Testis (tissue), 2 donors: ENCODE measurements around the gene MFAP5.

ENCODE experiments used
- POLR2A ChIP-seq: fragments of 450-650 bp; IDR thresholded peaks from one replicate; pipeline ENCODE4 v1.6.1; 2017; ENCODE audit warnings: antibody characterized with exemption, mild to moderate bottlenecking, moderate library complexity
- TF ChIP-seq, protein P1 (sequence below), 3 experiments: fragments of 450-650 bp in 2 of 3; fragments of 200-600 bp in 1 of 3; sonication (generic) in 1 of 3; IDR thresholded peaks; one replicate each; pipeline ENCODE4 v1.5.1; 2016 to 2019; ENCODE audit warnings: antibody characterized with exemption in 3 of 3, mild to moderate bottlenecking in 2 of 3, moderate library complexity in 1 of 3

- TF ChIP-seq, protein P1, sequence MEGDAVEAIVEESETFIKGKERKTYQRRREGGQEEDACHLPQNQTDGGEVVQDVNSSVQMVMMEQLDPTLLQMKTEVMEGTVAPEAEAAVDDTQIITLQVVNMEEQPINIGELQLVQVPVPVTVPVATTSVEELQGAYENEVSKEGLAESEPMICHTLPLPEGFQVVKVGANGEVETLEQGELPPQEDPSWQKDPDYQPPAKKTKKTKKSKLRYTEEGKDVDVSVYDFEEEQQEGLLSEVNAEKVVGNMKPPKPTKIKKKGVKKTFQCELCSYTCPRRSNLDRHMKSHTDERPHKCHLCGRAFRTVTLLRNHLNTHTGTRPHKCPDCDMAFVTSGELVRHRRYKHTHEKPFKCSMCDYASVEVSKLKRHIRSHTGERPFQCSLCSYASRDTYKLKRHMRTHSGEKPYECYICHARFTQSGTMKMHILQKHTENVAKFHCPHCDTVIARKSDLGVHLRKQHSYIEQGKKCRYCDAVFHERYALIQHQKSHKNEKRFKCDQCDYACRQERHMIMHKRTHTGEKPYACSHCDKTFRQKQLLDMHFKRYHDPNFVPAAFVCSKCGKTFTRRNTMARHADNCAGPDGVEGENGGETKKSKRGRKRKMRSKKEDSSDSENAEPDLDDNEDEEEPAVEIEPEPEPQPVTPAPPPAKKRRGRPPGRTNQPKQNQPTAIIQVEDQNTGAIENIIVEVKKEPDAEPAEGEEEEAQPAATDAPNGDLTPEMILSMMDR (IDR thresholded peaks at IDR 0.05), result no peak
- TF ChIP-seq POLR2A, result no peak
These were observed 16.1 kb upstream of the MFAP5 start for GRCh38 chr12:8678661-8679111.
